Endothelial cell of umbilical vein (primary cell): ENCODE measurements around the gene PDLIM5. TPM values are rescaled to one million over a fixed set of nuclear protein-coding genes. Genes with fewer than 3 reads are reported as not detected.

Experiments used
- BruUV-seq: library from RNA; stranded (reverse); fragments of 400-500 nt; replicated peaks from 2 replicates; lab custom pipeline; 2021; lab: Mats Ljungman, UMichigan
- CTCF ChIA-PET: fragments of 300-600, 350-600 bp; sonication (Branson Sonifier 250); formaldehyde crosslinking; loops from one replicate; lab custom pipeline; 2021; ENCODE audit warnings: antibody characterized with exemption, inconsistent platforms; lab: Charles Lee
- POLR2A ChIA-PET: fragments of 300-600, 350-600 bp; sonication (Branson Sonifier 250); formaldehyde crosslinking; loops from one replicate; lab custom pipeline; 2021; ENCODE audit warnings: antibody characterized with exemption, inconsistent platforms; lab: Charles Lee
- DNase-seq: peaks from one replicate; pipeline ENCODE4 v3.0.0-alpha.2; 2011; ENCODE audit warnings: low read depth, low spot score
- FAIRE-seq: peaks from 2 replicates; lab custom pipeline; 2011; peaks lifted over from hg19 to GRCh38; lab: Jason Lieb, UNC
- H2AFZ ChIP-seq: 2 replicates; pipeline ENCODE4 v1.6.0; 2012; ENCODE audit warnings: low read depth, low read length, control low read depth, inconsistent platforms
- H3K27ac ChIP-seq: 2 replicates; pipeline ENCODE4 v1.5.1; 2011; ENCODE audit warnings: low read depth, mild to moderate bottlenecking, control low read depth, low read length, moderate library complexity; ENCODE audit not compliant: insufficient read depth
- H3K27me3 ChIP-seq, 2 experiments: 2 replicates each; pipeline versions ENCODE4 v1.6.0 to v1.6.1; 2011; ENCODE audit warnings: low read length in 2 of 2, mixed read lengths in 1 of 2; ENCODE audit not compliant: control insufficient read depth in 2 of 2, insufficient read depth in 2 of 2
- H3K36me3 ChIP-seq, 2 experiments: 2 replicates in 1 of 2; 3 replicates in 1 of 2; pipeline ENCODE4 v1.5.1; 2011; ENCODE audit warnings: low read length in 2 of 2, mild to moderate bottlenecking in 1 of 2, moderate library complexity in 1 of 2; ENCODE audit not compliant: control insufficient read depth in 2 of 2, insufficient read depth in 2 of 2; ENCODE audit errors: extremely low read depth in 1 of 2
- H3K4me1 ChIP-seq: 3 replicates; pipeline ENCODE4 v1.5.1; 2011; ENCODE audit warnings: mild to moderate bottlenecking, low read length; ENCODE audit not compliant: control insufficient read depth, insufficient read depth; ENCODE audit errors: extremely low read depth
- H3K4me2 ChIP-seq: 2 replicates; pipeline ENCODE4 v1.6.1; 2011; ENCODE audit warnings: low read length, control low read depth, mixed read lengths; ENCODE audit not compliant: insufficient read depth
- H3K4me3 ChIP-seq, 3 experiments: fragments of 200-600 bp in 1 of 3; sonication (generic), shearing (Covaris generic) in 1 of 3; replicated peaks in 1 of 3; 2 replicates each; pipeline ENCODE4 v1.5.1; 2011 to 2016; ENCODE audit warnings: control low read depth in 3 of 3, low read length in 3 of 3, mild to moderate bottlenecking in 2 of 3, inconsistent platforms in 1 of 3, low read depth in 1 of 3, moderate library complexity in 1 of 3; ENCODE audit not compliant: insufficient read depth in 1 of 3
- H3K79me2 ChIP-seq: 2 replicates; pipeline ENCODE4 v1.6.0; 2012; ENCODE audit warnings: low read length, inconsistent platforms; ENCODE audit not compliant: control insufficient read depth, insufficient read depth
- H3K9ac ChIP-seq: replicated peaks from 2 replicates; pipeline ENCODE3; 2011; ENCODE audit warnings: low read length, control low read depth; ENCODE audit not compliant: insufficient read depth; ENCODE audit errors: extremely low read depth
- H3K9me1 ChIP-seq: replicated peaks from 3 replicates; pipeline ENCODE4 v1.6.0; 2011; ENCODE audit warnings: mild to moderate bottlenecking, low read length; ENCODE audit not compliant: control insufficient read depth, insufficient read depth; ENCODE audit errors: extremely low read depth
- H3K9me3 ChIP-seq: replicated peaks from 2 replicates; pipeline ENCODE4 v1.5.1; 2012; ENCODE audit warnings: low read length, inconsistent platforms; ENCODE audit not compliant: control insufficient read depth, insufficient read depth
- H4K20me1 ChIP-seq: replicated peaks from 2 replicates; pipeline ENCODE3; 2011; ENCODE audit warnings: mild to moderate bottlenecking, low read length; ENCODE audit not compliant: control insufficient read depth, insufficient read depth; ENCODE audit errors: extremely low read depth
- CTCF ChIP-seq, 2 donors: IDR thresholded peaks; 1 replicate in 1 of 2; 2 replicates in 1 of 2; pipeline ENCODE4 v1.5.1; 2011; ENCODE audit warnings: low read length in 2 of 2, mild to moderate bottlenecking in 2 of 2, moderate library complexity in 2 of 2, control low read depth in 1 of 2, inconsistent platforms in 1 of 2, low read depth in 1 of 2; ENCODE audit not compliant: insufficient read depth in 1 of 2; ENCODE audit errors: extremely low read depth in 1 of 2
- EZH2 ChIP-seq: IDR thresholded peaks from 2 replicates; pipeline ENCODE4 v1.6.1; 2012; ENCODE audit warnings: borderline replicate concordance, low read depth, mild to moderate bottlenecking, moderate library complexity, low read length, inconsistent platforms; ENCODE audit not compliant: severe bottlenecking
- FOS ChIP-seq: IDR thresholded peaks from 2 replicates; pipeline ENCODE4 v1.6.1; 2011; ENCODE audit warnings: mild to moderate bottlenecking, low read length, moderate library complexity, borderline replicate concordance; ENCODE audit not compliant: insufficient read depth
- GATA2 ChIP-seq: IDR thresholded peaks from 2 replicates; pipeline ENCODE4 v1.7.0; 2011; ENCODE audit warnings: low read depth, mild to moderate bottlenecking, moderate library complexity, mixed read lengths, low read length; ENCODE audit not compliant: insufficient read length, insufficient read depth
- JUN ChIP-seq: IDR thresholded peaks from 2 replicates; pipeline ENCODE4 v1.6.1; 2011; ENCODE audit warnings: borderline replicate concordance, low read depth; ENCODE audit not compliant: insufficient read length, insufficient read depth
- MAX ChIP-seq: IDR thresholded peaks from 2 replicates; pipeline ENCODE4 v1.6.1; 2011; ENCODE audit not compliant: insufficient read depth, insufficient read length
- MYC ChIP-seq: IDR thresholded peaks from one replicate; pipeline ENCODE4 v1.6.1; 2011; ENCODE audit warnings: mild to moderate bottlenecking, low read depth, low read length
- POLR2A ChIP-seq: IDR thresholded peaks from 2 replicates; pipeline ENCODE4 v1.6.1; 2012; ENCODE audit warnings: low read depth, mild to moderate bottlenecking, control low read depth, low read length
- POLR2AphosphoS5 ChIP-seq: IDR thresholded peaks from 2 replicates; pipeline ENCODE4 v1.6.1; 2012; ENCODE audit warnings: low read depth, mild to moderate bottlenecking, control low read depth, low read length, moderate library complexity; ENCODE audit not compliant: insufficient read depth
- dilution Hi-C: fragments of 300-500 bp; cut with MboI; formaldehyde crosslinking; loops from one replicate; pipeline ENCODE4 v1.15.0; 2019; ENCODE audit warnings: low sequenced_read_pairs; ENCODE audit not compliant: extremely low pct_ligation_motif_present
- intact Hi-C: fragments of 100-400 bp; cut with micrococcal nuclease; formaldehyde crosslinking; loops from one replicate; pipeline ENCODE4 v1.10.0; 2022
- polyA plus RNA-seq, 4 experiments: library from polyadenylated mRNA; depleted of rRNA in 3 of 4; stranded (reverse) in 3 of 4; unstranded in 1 of 4; fragments of >200 nt; gene quantifications; 2 replicates each; pipeline versions ENCODE4 v1.2.1 to v1.2.3, GENCODE V29; 2011 to 2012; ENCODE audit warnings: missing spikeins in 1 of 4
- total RNA-seq: library from RNA; stranded (reverse); gene quantifications from 2 replicates; pipeline ENCODE4 v1.2.3, GENCODE V29; 2021

PDLIM5 gene
- total and polyA plus RNA-seq, 2 donors (not counting 3 experiments of a cell fraction or from before 2014, with no cell fraction given) = 243 to 310 TPM

GRCh38 chr4:94668724-94669123 lies 217.0 kb downstream of the PDLIM5 start:
- Histone ChIP-seq H3K4me2 (no peak overlapping the region), H3K4me3 (no peak overlapping the region), H3K79me2 (no peaks in the 10 kb centered on the region), H3K36me3 (peaks cover 0 to 9% of the 10 kb centered on the region in 2 experiments), H3K4me1 (peaks cover 11% of the 10 kb centered on the region), H3K9me1 (no peaks in the 10 kb centered on the region), H4K20me1 (no peaks in the 10 kb centered on the region), H3K9me3 (no peaks in the 10 kb centered on the region), H3K27me3 (no peaks in the 10 kb centered on the region), H3K27ac (no peak overlapping the region), H3K9ac (no peak overlapping the region), H2AFZ (no peak overlapping the region)
- CTCF ChIA-PET = no interaction called here
- intact Hi-C loops = loop anchor here (5.0 kb wide), 1 partner anchor 89 kb away; the partner anchor contains the start of gene BMPR1B
- BruUV-seq = no TSS peak
- dilution Hi-C loops = no loop called here
- no peak for TF ChIP-seq EZH2
- no peak for TF ChIP-seq MAX
- no peak for TF ChIP-seq POLR2A
- no peak for TF ChIP-seq GATA2
- TF ChIP-seq POLR2AphosphoS5 = no peak
- no peak for TF ChIP-seq FOS
- TF ChIP-seq MYC = no peak
- no peak for TF ChIP-seq JUN
- TF ChIP-seq CTCF (IDR thresholded peaks at IDR 0.05; ENCODE audit: extremely low read depth in 1 of 2, insufficient read depth in 1 of 2, low read depth in 1 of 2, low read length in 2 of 2) = no peak
- no peak for DNase-seq
- FAIRE-seq = no peak
- POLR2A ChIA-PET = no interaction called here
